Activated CD4-positive, alpha-beta T cell treated with anti-CD3 and anti-CD28 coated beads for 4 hours (primary cell): Measurements from ENCODE around the gene AHNAK2.
"Not testable (repeated sequence)": the region's sequence is repeated elsewhere in the genome, so short reads cannot be mapped to it uniquely, and the experiment has no call there.

ENCODE experiments used
- DNase-seq, 2 donors: peaks; one replicate each; pipeline ENCODE4 v3.0.0-alpha.2; 2020

AHNAK2 gene

DNA sequence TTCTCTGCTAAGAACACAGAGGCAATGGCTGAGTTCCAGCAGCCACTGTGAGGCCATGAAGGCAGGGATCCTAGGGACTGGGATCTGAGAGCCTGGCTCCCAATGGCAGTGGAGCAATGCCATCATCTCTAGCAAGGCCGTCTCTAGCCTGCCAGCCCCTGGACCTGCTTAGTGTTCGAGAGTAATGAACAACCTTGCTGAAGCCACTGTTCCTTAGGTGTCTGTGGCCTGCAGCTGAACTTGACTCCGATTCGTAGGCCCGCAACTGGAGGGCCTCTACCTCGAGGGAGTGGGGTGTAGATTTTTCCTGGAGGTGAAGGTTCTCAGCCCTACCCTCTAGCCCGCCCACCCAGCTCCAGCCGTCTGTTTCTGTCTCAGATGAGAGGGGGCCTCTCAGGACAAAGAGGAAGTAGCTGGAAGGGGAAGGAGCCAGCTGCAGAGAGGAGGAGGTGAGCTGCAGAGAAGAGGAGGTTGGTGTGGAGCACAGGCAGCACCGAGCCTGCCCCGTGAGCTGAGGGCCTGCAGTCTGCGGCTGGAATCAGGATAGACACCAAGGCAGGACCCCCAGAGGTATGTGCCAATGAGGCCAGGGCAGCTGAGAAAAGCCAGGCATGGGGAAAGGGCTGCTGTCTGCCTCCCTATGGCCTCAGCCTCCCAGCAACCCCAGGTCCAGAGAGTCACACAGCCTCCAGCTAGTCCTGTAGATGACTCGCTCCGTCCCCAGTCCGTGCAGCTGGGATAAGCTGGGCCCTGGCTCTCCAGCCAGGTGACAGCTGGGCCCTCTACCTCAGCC, 53.6 kb downstream of the AHNAK2 start, which contains the start of gene PLD4:
PLD4 (plus strand) TSS at position 459 of the 793 bp plus-strand sequence. CDS start 2,262 bp downstream, outside the sequence.
- DNase-seq = no peak

DNA sequence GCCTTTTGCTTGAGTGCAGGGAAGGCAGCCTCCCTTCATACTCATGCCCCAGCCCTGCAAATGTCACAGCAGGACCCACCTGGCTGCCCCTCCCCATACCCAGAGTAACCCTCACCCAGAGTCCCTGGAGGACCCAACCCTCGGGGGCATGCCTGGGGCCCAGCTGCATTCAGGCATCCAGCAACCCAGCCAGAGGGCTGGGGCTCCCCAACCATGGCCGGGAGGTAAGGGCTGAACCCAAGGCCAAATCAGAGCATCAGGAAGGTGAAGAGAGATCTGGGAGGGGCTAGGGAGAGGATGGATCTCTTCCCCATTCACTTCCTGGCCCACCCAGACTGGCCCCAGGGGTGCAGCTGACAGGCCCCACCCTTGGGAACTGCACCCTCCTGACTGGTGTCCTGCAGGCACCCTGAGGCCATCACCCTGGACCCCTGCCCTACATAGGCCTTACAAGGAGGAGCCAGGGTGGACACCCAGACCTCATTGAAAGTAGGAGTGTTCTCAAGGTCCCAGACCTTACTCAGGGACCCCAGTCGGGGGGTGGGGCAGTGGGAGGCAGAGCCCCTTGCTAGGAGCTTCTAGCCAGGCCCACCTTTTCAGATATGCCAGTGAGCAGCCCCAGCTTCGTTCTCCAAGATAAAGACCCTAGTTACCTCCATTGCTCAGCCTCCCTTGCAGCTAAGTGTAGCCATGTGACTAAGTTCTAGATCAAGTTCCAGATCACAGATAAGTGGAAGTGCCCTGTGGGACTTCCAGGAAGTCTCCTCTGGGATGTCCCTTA, 54.3 kb downstream of the AHNAK2 start:
- no peak for DNase-seq

GRCh38 chr14:104919993-104920315, 58.2 kb downstream of the AHNAK2 start:
- no peak for DNase-seq

GRCh38 chr14:104919152-104919992, 58.8 kb downstream of the AHNAK2 start:
- not testable (repeated sequence) for DNase-seq

DNA sequence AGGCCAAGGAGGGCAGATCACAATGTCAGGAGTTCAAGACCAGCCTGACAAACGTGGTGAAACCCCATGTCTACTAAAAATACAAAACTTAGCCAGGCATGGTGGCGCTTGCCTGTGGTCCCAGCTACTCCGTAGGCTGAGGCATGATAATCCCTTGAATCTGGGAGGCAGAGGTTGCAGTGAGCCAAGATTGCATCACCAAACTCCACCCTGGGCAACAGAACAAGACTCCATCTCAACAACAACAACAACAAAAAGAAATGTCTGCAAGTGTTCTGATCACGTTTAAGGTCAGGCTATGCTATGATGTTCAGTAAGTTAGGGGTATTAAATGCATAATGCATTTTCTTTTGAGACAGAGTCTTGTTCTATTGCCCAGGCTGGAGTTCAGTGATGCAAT, 60.2 kb downstream of the AHNAK2 start:
- DNase-seq = no peak

- no peak for DNase-seq
These were observed 61.1 kb downstream of the AHNAK2 start for GRCh38 chr14:104917116-104917515.

DNA sequence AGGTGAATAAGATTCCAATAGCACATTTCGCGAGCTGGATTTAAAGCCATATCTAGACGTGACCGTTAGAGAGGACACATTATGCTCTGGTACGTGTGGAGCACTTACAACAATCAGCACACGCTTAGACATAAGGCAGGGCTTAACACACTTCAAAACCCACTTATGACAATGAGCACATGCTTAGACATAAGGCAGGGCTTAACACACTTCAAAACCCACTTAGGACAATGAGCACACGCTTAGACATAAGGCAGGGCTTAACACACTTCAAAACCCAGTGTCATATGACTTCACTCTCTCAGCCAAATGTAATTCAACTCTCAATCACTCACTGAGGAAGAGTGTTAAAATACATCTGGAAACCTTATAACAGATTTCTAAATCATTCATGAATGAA, 64.7 kb downstream of the AHNAK2 start:
- DNase-seq = no peak

DNA sequence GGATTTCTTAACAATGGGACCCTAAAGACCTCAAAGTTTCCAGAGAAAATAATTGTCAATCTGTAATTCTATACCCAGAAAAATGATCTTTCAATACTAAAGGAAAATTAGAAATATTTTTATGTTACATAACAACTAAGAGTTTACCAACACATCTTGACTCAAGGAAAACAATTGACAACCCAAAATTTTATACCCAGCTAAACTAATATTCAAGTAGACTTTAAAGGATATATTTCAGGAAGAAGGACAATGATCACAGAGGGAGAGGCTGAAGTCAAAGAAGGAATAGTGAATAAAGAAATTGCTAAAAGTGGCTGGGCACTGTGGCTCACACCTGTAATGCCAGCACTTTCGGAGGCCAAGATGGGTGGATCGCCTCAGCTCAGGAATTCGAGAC, 66.1 kb downstream of the AHNAK2 start:
- DNase-seq = no peak

DNA sequence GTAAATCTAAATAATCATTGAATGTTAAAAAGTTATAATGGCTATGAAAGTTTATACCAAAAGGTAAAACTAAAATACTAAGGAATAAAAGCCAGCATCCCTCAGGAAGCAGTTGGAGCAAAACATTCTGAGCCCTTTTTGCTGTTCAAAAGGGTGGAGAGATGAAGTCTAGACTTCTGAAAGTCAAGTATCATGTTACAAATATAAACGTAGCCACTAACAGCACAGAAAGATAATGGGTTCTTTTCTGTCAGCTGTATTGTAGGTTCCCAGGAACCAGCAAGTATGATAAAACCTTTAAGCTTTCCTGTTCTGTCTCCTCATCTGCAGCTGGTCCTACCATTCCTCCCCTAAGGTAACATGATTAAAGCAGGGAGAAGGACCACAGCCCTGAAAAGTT, 69.9 kb downstream of the AHNAK2 start:
- DNase-seq = no peak

- DNase-seq = not testable (repeated sequence)
These were observed 72.6 kb downstream of the AHNAK2 start for GRCh38 chr14:104905579-104905933.

- DNase-seq = not testable (repeated sequence)
These were observed 73.3 kb downstream of the AHNAK2 start for GRCh38 chr14:104904650-104905578.

- no peak for DNase-seq
These were observed 74.2 kb downstream of the AHNAK2 start for GRCh38 chr14:104903990-104904389.

DNA sequence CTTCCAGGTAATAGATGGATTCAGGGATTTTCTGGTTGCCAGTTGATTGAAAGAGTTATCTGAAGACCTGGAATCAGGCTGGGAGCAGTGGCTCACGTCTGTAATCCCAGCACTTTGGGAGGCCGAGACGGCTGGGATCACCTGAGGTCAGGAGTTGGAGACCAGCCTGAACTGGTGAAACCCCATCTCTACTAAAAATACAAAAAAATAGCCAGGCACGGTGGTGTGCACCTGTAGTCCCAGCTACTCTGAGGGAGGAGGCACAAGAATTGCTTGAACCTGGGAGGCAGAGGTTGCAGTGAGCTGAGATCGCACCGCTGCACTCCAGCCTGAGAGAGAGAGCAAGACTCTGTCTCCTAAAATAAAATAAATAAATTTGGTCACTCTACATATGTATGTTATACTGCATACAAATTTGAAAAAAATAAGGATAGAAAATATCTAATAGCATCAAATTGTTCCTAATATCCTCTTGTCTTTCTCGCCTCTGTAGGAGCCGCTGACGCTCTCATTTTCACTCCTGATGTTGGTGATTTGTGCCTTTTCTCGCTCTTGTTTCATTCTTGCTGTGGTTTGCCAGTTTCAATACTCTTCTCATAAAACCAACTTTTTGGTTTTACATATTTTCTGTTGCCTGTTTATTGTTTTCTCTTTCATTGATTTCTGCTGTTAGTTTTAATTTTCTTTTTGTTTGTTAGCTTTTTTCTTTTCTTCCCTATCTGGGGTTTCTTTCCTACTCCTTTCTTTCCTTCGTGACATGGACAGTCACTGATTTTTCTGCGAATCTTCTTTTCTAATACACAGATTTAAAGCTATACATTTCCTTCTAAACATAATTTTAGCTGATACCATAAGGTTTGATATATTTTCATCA, 77.3 kb downstream of the AHNAK2 start:
- no peak for DNase-seq

GRCh38 chr14:104899781-104900180, 78.4 kb downstream of the AHNAK2 start:
- no peak for DNase-seq

- no peak for DNase-seq
These were observed 79.2 kb downstream of the AHNAK2 start for GRCh38 chr14:104898870-104899510.

- no peak for DNase-seq
These were observed 80.0 kb downstream of the AHNAK2 start for GRCh38 chr14:104898195-104898558.

GRCh38 chr14:104897330-104898194, 80.6 kb downstream of the AHNAK2 start:
- DNase-seq = no peak

- DNase-seq = no peak
These were observed 82.2 kb downstream of the AHNAK2 start for GRCh38 chr14:104895786-104896661.
